Memory B cell (primary cell): ENCODE results near the gene KIZ.

ENCODE experiments used
- ATAC-seq: fragments of 150-1000 bp; cut with Tn5 transposase; 2 replicates; pipeline ENCODE4 v1.10.0; 2021; ENCODE audit warnings: low read depth, mild to moderate bottlenecking, moderate library complexity
- DNase-seq, 2 donors: peaks; one replicate each; pipeline ENCODE4 v3.0.0; 2022; ENCODE audit warnings: low spot score in 2 of 2
- H3K27ac Mint-ChIP-seq: one replicate; pipeline ENCODE4 v1.8.0; 2022; ENCODE audit warnings: mild to moderate bottlenecking, moderate library complexity, mixed read lengths
- H3K27me3 Mint-ChIP-seq: one replicate; pipeline ENCODE4 v1.8.0; 2022; ENCODE audit warnings: mixed read lengths
- H3K36me3 Mint-ChIP-seq: one replicate; pipeline ENCODE4 v1.8.0; 2022; ENCODE audit warnings: mild to moderate bottlenecking, mixed read lengths
- H3K4me1 Mint-ChIP-seq: one replicate; pipeline ENCODE4 v1.8.0; 2022; ENCODE audit warnings: mixed read lengths
- H3K4me3 Mint-ChIP-seq: one replicate; pipeline ENCODE4 v1.8.0; 2022; ENCODE audit warnings: mild to moderate bottlenecking, moderate library complexity, mixed read lengths
- H3K9me3 Mint-ChIP-seq: one replicate; pipeline ENCODE4 v1.8.0; 2022; ENCODE audit warnings: mixed read lengths

KIZ gene

GRCh38 chr20:21125849-21126580, at the start of gene KIZ:
Gene KIZ, plus strand, starts transcription at chr20:21126082. Its CDS starts 34 bp downstream, at chr20:21126116.
- Mint-ChIP-seq H3K4me1 (peaks cover 19% of the 10 kb centered on the region), H3K27me3 (peaks cover 3% of the 10 kb centered on the region), H3K4me3 (peak within 1 kb of the TSS; percentile 97), H3K9me3 (no peaks in the 10 kb centered on the region), H3K27ac (peak within 1 kb of the TSS; percentile 84), H3K36me3 (peaks cover 4% of the 10 kb centered on the region)
- ATAC-seq: peak; percentile 96
- peak; percentile 99 for DNase-seq

GRCh38 chr20:21077809-21078345, 48.0 kb upstream of the KIZ start:
- H3K27ac Mint-ChIP-seq: no peak overlapping the region
- no peak for ATAC-seq
- no peaks in the 10 kb centered on the region for H3K9me3 Mint-ChIP-seq

GRCh38 chr20:21082584-21082983, 43.3 kb upstream of the KIZ start:
- ATAC-seq (no peak), DNase-seq (no peak)
- Mint-ChIP-seq H3K4me1 (no peaks in the 10 kb centered on the region), H3K9me3 (peaks cover 1% of the 10 kb centered on the region), H3K27ac (no peak overlapping the region), H3K27me3 (peaks cover 29% of the 10 kb centered on the region), H3K4me3 (no peak overlapping the region), H3K36me3 (no peaks in the 10 kb centered on the region)

More at GRCh38 chr20:21077809-21078345, 48.0 kb upstream of the KIZ start:
- Mint-ChIP-seq H3K36me3 (no peaks in the 10 kb centered on the region), H3K4me3 (no peak overlapping the region), H3K4me1 (no peaks in the 10 kb centered on the region), H3K27me3 (peaks cover 25% of the 10 kb centered on the region)
- DNase-seq: no peak

GRCh38 chr20:21083825-21084325, 42.0 kb upstream of the KIZ start:
- ATAC-seq (no peak), DNase-seq (no peak)
- no peak overlapping the region for H3K4me3 Mint-ChIP-seq
- no peaks in the 10 kb centered on the region for H3K36me3 Mint-ChIP-seq
- peaks cover 1% of the 10 kb centered on the region for H3K9me3 Mint-ChIP-seq
- H3K4me1 Mint-ChIP-seq: no peaks in the 10 kb centered on the region
- peaks cover 20% of the 10 kb centered on the region for H3K27me3 Mint-ChIP-seq
- no peak overlapping the region for H3K27ac Mint-ChIP-seq

GRCh38 chr20:21087862-21088540, 37.9 kb upstream of the KIZ start:
- DNase-seq (no peak), ATAC-seq (no peak)
- Mint-ChIP-seq H3K9me3 (peaks cover 1% of the 10 kb centered on the region), H3K4me1 (peaks cover 3% of the 10 kb centered on the region), H3K4me3 (no peak overlapping the region), H3K27ac (no peak overlapping the region), H3K27me3 (peaks cover 18% of the 10 kb centered on the region), H3K36me3 (no peaks in the 10 kb centered on the region)

GRCh38 chr20:21089391-21089790, 36.5 kb upstream of the KIZ start:
- H3K36me3 Mint-ChIP-seq: no peaks in the 10 kb centered on the region
- H3K9me3 Mint-ChIP-seq: peaks cover 1% of the 10 kb centered on the region
- H3K27me3 Mint-ChIP-seq: peaks cover 20% of the 10 kb centered on the region
- H3K4me1 Mint-ChIP-seq: peaks cover 3% of the 10 kb centered on the region
- H3K27ac Mint-ChIP-seq: no peak overlapping the region
- ATAC-seq: no peak
- DNase-seq: no peak
- no peak overlapping the region for H3K4me3 Mint-ChIP-seq

GRCh38 chr20:21090111-21090618, 35.7 kb upstream of the KIZ start:
- Mint-ChIP-seq H3K36me3 (no peaks in the 10 kb centered on the region), H3K9me3 (no peaks in the 10 kb centered on the region), H3K27me3 (peaks cover 19% of the 10 kb centered on the region), H3K27ac (no peak overlapping the region), H3K4me1 (peaks cover 3% of the 10 kb centered on the region), H3K4me3 (no peak overlapping the region)
- ATAC-seq (peak; percentile 56), DNase-seq (no peak)

- Mint-ChIP-seq H3K4me3 (no peak overlapping the region), H3K9me3 (no peaks in the 10 kb centered on the region), H3K4me1 (peaks cover 3% of the 10 kb centered on the region), H3K27ac (no peak overlapping the region), H3K36me3 (no peaks in the 10 kb centered on the region), H3K27me3 (peaks cover 19% of the 10 kb centered on the region)
- ATAC-seq: no peak
- DNase-seq: no peak
Observed at GRCh38 chr20:21090721-21091120, 35.2 kb upstream of the KIZ start.

GRCh38 chr20:21092806-21093205, 33.1 kb upstream of the KIZ start:
- H3K27ac Mint-ChIP-seq: no peak overlapping the region
- no peaks in the 10 kb centered on the region for H3K9me3 Mint-ChIP-seq
- H3K4me3 Mint-ChIP-seq: no peak overlapping the region
- peaks cover 28% of the 10 kb centered on the region for H3K27me3 Mint-ChIP-seq
- no peak for DNase-seq
- H3K36me3 Mint-ChIP-seq: no peaks in the 10 kb centered on the region
- peaks cover 3% of the 10 kb centered on the region for H3K4me1 Mint-ChIP-seq
- no peak for ATAC-seq

GRCh38 chr20:21096321-21097043, 29.4 kb upstream of the KIZ start:
- peaks cover 2% of the 10 kb centered on the region for H3K4me1 Mint-ChIP-seq
- no peak overlapping the region for H3K27ac Mint-ChIP-seq
- peaks cover 29% of the 10 kb centered on the region for H3K27me3 Mint-ChIP-seq
- peak; percentile 45 for ATAC-seq
- no peaks in the 10 kb centered on the region for H3K36me3 Mint-ChIP-seq
- H3K9me3 Mint-ChIP-seq: no peaks in the 10 kb centered on the region
- no peak for DNase-seq
- no peak overlapping the region for H3K4me3 Mint-ChIP-seq

GRCh38 chr20:21099751-21100577, 25.9 kb upstream of the KIZ start:
- ATAC-seq: peak; percentile 64
- H3K4me1 Mint-ChIP-seq: peaks cover 7% of the 10 kb centered on the region
- H3K36me3 Mint-ChIP-seq: no peaks in the 10 kb centered on the region
- H3K27me3 Mint-ChIP-seq: peaks cover 33% of the 10 kb centered on the region
- peak overlapping the region; percentile 90 for H3K27ac Mint-ChIP-seq
- H3K4me3 Mint-ChIP-seq: peak overlapping the region; percentile 90
- DNase-seq: peak; percentile 16 to 32
- no peaks in the 10 kb centered on the region for H3K9me3 Mint-ChIP-seq

GRCh38 chr20:21100578-21101452, 25.1 kb upstream of the KIZ start:
- no peaks in the 10 kb centered on the region for H3K36me3 Mint-ChIP-seq
- H3K9me3 Mint-ChIP-seq: no peaks in the 10 kb centered on the region
- H3K27me3 Mint-ChIP-seq: peaks cover 33% of the 10 kb centered on the region
- peaks cover 7% of the 10 kb centered on the region for H3K4me1 Mint-ChIP-seq
- H3K27ac Mint-ChIP-seq: peak overlapping the region; percentile 90
- ATAC-seq (peak; percentile 14), DNase-seq (no peak)
- peak overlapping the region; percentile 90 for H3K4me3 Mint-ChIP-seq
